Measurements from ENCODE around the gene CANX.

CANX gene

GRCh38 chr5:179777909-179778308 lies 79.1 kb downstream of the CANX start:
- TF ChIP-seq CTCF (IDR thresholded peaks at IDR 0.05), result no peak

DNA sequence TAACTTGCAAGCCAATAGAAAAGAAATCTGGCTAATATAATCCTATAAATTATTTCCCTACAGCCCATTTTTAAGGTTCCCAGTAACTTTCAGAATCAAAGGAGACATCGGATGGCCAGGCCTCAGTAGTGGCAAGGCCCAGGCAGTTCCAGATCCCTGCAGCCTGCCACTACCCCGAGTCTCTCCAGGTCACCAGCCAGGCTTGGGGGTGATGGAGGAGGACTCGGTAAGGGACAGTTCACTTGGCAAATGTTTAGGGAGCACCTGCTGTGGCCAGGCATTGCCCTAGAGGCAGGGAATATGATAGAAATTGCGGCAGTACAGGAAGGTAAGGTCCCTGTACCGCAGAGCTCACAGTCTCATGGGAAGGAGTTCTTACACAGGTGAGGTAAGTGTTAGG lies 79.8 kb downstream of the CANX start:
- no peak for TF ChIP-seq CTCF (IDR thresholded peaks at IDR 0.05)

GRCh38 chr5:179779826-179780225 lies 81.1 kb downstream of the CANX start:
- no peak for TF ChIP-seq CTCF (IDR thresholded peaks at IDR 0.05)

- no peak for TF ChIP-seq CTCF (IDR thresholded peaks at IDR 0.05)
Measured at GRCh38 chr5:179780362-179780761, 81.6 kb downstream of the CANX start.
